PC-3 (cell line): ENCODE measurements around the gene ARHGEF17.

Experiments used
- CTCF ChIP-seq: fragments of 300-600 bp; sonication (generic); conservative IDR thresholded peaks from 2 replicates; pipeline ENCODE4 v1.5.1; 2017; ENCODE audit warnings: antibody characterized with exemption, low read depth, mild to moderate bottlenecking, low read length
- EZH2 ChIP-seq: fragments of 300-600 bp; sonication (generic); IDR thresholded peaks from one replicate; pipeline ENCODE4 v1.6.1; 2017; ENCODE audit warnings: antibody characterized with exemption, mild to moderate bottlenecking, low read length; ENCODE audit not compliant: unreplicated experiment
- EZH2phosphoT487 ChIP-seq: fragments of 300-600 bp; sonication (generic); IDR thresholded peaks from 2 replicates; pipeline ENCODE4 v1.6.1; 2018; ENCODE audit warnings: mild to moderate bottlenecking, antibody characterized with exemption, low read length, borderline replicate concordance

GRCh38 chr11:73271936-73272679, 36.0 kb upstream of the ARHGEF17 start, which contains the start of gene P2RY6:
- TF ChIP-seq CTCF (no peak), EZH2phosphoT487 (no peak), EZH2 (no peak)
